ENCODE measurements around the gene MX1.

Gene MX1

DNA sequence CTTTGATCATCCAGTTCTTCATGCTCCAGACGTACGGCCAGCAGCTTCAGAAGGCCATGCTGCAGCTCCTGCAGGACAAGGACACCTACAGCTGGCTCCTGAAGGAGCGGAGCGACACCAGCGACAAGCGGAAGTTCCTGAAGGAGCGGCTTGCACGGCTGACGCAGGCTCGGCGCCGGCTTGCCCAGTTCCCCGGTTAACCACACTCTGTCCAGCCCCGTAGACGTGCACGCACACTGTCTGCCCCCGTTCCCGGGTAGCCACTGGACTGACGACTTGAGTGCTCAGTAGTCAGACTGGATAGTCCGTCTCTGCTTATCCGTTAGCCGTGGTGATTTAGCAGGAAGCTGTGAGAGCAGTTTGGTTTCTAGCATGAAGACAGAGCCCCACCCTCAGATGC is 32.5 kb downstream of the MX1 start:
- no peak for DNase-seq (ENCODE audit: low read depth in 2 of 3, low spot score in 1 of 3)

DNA sequence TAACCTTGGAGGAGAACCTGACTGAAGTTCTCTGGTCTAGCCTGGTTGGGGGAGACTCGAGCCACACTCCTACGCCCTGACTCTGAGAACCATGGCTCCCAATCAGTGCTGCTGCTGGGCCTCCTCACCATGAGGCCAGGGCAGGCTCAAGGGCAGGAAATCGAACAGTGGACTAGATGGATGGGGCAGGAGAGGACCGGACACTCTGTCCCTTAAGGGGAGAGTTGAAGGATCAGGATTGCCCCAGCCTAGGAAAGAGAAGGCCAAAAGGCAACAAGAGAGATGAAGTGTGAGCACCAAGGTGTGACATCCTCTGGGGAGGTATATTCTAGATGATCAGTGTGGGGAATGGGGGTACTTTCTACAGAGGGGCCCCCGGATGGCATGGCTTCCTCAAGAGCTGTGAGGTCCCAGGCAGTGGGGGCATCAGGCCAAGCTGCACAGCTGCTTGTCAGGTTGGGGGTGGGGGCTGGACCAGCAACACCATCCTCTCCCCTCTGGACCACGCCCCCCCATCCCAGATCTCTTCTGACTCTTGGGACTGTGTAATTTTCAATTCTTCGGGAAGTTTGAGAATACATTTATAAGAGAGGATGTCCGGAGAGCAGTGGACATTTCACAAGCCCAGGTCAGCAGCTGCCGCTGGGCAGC is 34.0 kb downstream of the MX1 start:
- DNase-seq (ENCODE audit: low read depth in 2 of 3, low spot score in 1 of 3): no peak

DNA sequence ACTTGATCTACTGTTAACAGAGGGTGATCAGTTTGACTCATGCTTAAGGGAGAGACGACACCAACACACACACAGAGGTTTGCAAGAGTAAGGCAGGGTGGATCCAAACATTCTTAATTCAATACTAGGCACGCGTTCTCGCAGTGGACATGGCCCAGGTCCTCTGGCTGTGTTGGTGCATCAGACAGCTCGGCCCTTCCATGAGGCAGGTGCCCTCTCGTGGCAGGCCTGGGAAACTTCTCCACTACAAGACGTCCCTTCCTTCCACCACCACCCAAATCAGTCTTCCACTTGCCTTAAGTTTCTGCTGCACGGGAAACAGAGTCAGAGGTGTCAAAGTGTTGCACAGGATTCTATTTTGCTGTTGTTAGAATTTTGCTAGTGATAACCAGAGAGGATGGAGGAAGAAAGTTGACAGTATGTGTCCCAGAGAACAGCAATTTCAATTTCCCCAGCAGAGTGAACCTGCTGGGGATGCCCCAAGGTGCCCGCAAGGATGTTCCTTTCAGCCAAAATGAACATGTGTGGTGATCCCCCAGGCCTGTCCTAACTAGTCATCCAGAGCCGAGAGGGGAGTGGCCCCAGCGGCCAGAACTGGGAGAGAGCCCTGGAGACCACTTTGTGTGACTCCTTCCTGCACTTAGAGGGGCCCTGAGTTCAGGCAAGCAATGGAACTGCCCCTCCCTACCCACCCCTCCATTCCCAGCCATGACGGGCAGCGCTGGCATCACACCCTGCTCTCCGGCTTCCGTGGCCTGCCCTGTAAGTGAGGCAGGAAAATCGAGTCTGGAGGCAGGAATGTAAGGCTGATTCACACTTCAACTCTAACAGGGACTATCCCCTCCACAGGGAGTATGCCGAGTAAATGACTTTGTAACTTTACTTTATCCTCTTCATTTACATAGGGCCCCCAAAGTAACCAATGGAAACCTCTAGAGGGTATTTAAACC is 34.8 kb downstream of the MX1 start:
- peak; percentile 8 to 38 (median 20) for DNase-seq (ENCODE audit: low read depth in 2 of 3, low spot score in 1 of 3)

DNA sequence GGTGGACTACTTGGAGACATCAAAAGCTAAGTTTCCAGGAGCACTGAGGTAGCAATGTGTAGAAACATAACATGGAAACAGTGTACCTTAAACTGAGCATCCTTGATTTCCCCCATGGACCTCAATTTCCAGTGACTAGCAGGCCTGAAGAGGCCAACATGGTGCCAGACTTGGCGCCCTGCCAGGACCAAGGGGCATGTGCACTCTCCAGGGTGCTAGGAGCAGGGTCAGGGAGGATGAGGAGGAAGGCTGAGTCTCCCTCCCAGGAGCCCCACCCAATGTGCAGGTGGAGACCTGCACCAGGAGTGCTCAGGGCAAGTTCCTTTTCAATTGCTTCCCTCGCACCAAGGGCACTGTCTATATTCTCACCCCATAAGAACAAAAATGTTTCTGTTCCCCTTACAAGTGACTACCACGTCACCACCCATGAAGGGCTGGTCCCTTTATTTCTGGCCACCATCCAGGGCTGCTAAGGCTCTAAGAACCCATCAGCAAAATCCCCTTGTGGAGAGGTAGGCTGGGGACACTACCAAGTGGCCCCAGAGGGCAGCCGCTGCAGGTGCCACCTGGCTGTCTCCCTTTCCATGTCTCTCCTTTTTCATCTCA is 39.2 kb downstream of the MX1 start:
- no peak for DNase-seq (ENCODE audit: low read depth in 2 of 3, low spot score in 1 of 3)

DNA sequence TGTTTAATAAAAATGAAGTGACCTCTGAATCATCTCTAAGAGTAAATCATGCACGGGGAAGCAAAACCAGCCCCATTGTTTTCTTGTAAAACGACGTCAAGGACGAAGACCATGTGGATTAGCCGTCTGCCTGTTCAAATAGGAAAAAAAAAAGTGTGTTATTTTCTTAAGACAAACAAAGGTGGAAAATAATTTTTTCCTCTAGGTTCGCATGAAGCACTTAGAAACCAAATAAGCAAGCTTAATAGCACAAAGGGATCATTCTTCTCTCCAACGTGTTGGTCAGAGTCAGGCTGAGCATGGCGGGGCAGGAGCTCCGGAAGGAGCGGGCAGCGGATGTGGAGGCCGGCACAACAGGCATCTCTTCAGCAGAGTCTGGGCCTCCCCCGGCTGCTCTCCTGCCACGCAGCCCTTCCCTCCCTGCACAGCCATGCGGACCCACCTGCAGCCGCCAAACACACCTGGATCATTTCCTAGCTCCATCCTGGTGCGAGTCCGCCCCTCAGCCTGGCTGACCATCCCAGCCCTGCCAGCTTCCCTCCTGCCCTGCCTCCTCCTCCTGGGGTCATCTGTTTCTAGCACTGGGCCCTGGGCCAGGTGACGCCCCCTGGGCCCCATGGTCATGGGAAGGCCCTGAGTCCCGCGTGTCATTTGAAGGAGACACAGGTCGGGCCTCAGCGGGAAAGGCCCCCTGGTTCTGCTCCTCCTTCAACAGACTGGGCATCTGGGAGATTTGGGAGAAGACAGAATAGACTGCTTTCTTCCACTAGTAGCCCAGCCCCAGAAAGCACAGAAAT is 40.2 kb downstream of the MX1 start:
- DNase-seq (ENCODE audit: low read depth in 2 of 3, low spot score in 1 of 3): no peak

DNA sequence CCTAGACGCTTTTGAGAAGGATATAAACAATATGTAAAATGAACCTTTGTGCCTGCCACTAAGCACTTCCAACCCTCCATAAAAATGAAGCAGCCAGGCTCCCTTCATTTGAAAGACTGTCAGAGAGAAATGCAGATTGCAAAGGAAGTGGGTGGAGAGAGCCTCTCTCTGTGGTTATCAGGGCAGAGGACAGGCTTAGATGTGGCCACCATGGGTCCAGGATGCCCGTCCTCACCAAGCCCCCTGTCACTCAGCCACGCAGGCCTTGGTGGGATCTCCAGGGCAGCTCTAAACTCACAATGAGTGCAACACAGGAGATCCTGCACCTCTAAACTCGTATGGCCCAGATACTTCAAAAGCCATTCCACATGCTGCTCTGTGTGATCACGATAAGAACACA is 44.0 kb downstream of the MX1 start:
- DNase-seq (ENCODE audit: low read depth in 2 of 3, low spot score in 1 of 3): no peak

DNA sequence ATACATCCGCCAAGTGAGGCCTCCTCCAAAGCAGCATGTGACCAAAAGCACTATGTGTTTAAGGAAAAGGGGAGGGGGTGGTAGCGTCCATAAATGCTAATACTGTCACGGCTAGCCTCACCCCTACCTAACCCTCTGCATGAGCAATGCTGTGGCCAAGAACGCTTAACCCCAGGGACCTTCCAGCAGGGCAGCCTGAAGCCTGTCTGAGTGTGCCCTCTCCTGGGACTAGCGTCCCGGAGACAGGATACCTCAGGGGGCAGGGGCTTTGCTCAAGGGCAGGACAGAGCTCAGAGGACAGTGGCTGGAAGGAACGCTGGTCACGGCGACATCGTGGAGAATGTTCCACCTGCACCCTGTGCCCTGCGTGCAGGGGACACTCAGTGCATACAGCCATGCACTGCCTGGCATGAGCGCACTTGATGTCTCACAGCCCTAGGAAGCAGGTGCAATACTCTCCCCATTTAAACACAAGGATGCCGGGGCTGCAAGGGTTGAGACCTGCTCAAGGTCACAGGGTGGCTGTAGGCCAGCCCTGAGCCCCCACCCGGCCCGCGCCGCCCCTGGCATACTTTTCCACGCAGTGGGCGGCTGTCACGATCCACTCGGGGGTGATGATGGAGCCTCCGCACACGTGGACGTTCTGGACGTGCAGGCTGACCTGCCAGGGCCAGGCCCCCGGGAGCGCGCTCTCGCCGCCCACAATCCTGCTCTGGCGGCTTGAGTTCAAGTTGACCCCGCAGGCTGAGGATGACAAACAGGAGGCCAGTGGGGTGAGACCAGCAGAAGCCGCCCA is 46.9 kb downstream of the MX1 start:
- no peak for DNase-seq (ENCODE audit: low read depth in 2 of 3, low spot score in 1 of 3)

DNA sequence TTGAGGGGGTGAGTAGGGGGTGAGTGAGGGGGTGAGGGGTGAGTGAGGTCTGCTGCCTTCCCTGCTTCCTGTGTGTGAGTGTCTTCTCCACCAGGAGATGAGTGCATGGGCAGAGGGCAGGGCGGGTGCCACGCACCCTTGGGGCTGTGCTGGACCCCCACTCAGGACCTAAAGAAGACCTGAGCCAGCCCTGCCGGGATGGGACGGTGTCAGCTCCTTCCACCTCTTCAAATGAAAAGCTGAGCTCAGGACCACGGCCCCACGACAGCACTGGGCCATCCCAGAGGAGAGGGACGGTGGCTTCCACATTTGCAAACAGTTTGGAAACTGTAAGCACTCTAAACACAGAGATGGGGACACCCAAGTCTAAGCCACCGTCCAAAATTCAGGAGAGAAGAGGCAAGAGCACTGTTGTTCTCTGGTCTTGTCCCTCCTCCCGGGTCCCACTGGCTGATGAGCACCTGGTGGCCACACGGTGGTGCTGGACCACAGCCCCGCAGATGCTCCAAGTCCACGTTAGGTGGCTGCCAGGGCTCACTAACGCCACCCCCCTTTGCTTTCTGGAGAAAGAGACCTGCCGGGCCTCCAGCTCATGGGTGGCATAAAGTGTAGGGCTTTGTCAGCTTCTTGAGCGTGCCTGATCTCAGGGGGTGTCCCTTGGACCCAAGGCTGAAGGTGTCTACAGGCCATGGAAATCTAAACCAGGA is 49.8 kb downstream of the MX1 start:
- no peak for DNase-seq (ENCODE audit: low read depth in 2 of 3, low spot score in 1 of 3)

DNA sequence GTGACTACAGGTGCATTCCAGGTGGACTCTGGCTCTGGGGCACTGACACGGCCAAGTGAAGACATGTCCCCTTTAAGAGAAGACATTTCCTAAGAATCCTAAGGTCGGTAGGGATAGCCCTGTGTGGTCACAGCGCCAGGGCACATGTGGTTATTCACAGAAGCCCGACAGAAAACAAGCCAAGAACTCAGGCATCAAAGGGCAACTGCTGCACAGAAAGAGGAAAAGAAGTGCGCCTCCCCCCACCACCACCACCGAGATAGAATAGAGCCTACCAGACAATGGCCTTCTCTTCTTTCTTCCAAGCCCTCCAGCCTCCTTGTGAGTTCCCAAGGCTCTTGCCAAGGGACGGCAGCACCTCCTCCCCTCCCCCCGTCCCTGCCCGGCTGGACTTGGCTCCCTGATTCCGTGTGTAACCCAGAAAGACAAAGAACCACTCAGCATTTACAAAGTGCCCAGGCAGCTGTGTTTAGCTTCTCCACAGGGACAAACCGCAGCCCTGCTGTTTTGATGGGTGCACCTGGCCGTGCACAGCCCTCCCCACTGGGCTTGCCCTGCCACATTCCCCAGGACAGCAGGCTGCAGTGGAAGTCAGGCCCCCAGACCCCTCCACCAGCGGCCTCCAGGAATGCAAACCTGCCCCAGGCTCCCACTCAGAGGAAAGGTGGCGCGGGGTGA is 51.7 kb downstream of the MX1 start:
- DNase-seq (ENCODE audit: low read depth in 2 of 3, low spot score in 1 of 3): no peak

DNA sequence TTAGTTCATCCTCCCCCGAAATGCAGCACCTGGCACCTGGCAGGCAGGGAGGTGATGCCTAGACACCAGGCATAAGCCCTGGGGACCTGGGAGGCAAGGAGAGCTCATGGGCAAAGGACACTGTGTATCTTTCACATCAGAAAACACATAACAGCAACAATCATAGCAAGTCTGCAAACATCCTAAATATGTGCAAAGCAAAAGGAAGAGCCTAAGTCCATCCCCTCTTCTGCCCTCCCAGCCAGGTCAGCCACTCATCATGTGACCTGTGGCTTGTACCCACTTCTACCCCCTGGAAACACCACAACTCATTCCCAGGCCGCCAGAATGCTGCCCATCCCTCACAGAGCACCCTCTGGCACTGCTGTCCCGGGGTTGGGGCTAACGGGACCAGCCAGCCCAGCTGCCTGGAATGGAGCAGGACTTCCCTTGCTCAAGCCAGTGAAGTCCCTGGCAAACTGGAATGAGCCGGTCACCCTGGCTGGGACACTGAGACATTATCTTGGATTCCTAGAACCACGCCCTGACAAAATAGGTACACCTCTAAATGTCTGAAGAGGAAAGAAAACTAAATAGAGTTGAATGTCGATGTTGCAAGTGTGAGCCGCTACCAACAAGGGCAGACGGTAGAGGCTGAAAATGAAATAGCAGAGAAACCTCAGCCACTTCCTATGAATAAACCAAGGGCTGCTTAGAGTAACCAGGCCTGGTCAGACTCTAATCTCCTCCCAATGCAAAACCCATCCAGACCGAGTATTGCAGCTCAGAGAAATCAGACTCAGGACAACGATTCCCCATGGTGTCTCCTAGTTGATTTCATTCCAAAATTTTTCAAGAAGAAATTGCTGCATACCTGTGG is 52.5 kb downstream of the MX1 start:
- DNase-seq (ENCODE audit: low read depth in 2 of 3, low spot score in 1 of 3): no peak

DNA sequence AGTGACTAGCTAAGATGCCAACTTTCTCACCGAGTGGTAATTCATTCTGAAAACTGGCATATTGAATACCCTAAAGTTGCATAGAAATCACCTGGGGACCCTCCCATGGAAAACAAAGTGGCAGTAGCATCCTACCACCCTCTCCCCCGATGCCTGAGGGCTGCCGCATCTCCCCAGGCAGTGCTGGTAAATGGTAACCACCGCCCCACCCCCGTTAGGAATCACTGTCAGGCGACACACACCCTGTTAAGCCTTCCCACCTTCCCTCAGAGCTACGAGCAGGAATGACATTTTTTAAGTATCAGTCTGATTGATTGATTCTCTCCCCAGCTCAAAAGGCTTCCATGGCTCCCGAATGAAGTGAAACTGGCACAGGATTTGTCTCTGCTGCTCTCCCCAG is 53.6 kb downstream of the MX1 start:
- DNase-seq (ENCODE audit: low read depth in 2 of 3, low spot score in 1 of 3): no peak

DNA sequence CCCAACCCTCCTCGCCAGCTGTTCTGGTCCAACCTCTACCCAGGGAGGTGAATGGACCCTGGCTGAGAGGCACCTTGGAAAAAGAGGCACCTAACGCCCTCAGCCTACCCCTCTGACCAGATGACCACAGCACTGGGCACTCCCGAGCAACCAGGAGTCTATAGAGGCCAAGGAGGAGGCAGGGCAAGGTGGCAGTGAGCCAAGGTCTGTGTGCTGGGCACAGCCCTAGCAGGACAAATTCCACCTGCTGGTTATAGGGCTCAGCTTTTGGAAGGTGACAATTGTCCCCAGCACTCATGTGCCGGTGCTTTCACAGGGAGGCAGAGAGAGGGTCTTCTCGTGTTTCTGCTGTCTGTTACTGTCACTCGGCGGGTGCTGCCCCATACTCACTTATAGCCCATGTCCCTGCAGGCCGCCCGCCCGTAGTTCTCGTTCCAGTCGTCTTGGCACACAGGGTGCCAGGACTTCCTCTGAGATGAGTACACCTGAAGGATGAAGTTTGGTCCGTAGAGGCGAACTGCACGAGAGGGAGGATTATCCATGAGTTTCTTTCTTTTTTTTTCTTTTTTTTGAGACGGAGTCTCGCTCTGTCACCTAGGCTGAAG is 54.1 kb downstream of the MX1 start:
- no peak for DNase-seq (ENCODE audit: low read depth in 2 of 3, low spot score in 1 of 3)

DNA sequence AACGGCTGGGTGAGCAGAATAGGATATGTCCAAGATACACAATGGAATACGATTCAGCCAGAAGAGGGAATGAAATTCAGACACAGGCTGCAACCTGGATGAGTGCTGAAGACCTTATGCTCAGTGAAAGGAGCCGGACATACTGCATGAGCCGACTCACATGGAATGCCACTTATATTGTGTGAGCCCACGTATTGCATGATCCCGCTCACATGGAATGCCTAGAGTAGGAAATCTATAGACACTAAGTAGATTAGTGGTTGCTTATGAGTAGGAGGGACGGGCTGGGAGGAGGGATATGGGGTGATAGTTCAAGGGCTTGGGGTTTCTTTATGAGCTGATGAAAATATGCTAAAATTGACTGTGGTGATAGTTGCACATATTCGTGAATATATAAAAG is 55.2 kb downstream of the MX1 start:
- no peak for DNase-seq (ENCODE audit: low read depth in 2 of 3, low spot score in 1 of 3)

DNA sequence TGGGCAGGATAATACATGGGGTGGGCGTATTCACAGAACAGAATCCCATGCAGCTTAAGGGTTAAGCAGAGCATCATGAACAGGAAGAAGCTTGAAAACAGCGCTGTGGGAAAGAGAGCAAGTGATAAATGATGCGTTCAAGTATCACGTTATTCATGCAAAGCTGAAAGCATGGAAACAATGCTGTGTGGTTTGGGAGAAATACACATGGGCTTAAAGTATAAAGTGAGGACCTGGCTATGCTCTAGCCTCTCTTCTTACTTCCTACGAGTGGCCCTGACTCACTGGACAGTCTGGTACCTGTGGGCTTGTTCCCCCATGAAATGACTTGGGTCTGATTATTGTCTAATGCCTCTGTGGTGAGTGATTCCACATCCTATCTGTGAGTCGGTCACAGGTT is 56.3 kb downstream of the MX1 start:
- DNase-seq (ENCODE audit: low read depth in 2 of 3, low spot score in 1 of 3): no peak

DNA sequence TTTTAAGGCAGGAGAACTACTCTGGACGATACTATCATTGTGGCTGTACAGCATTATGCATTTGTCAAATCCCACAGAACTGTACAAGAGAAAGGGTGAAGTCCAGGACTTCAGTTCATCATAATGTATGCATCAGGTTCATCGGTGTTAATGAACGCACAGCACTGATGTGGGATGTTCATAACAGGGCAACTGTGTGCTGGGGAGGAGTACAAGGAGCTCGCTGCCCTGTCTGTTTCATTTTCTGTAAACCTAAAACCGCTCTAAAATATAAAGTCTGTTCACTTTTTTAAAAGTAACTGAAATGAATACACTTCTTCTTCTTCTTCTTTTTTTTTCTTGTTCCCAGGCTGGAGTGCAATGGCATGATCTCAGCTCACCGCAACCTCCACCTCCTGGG is 56.9 kb downstream of the MX1 start:
- DNase-seq (ENCODE audit: low read depth in 2 of 3, low spot score in 1 of 3): no peak

DNA sequence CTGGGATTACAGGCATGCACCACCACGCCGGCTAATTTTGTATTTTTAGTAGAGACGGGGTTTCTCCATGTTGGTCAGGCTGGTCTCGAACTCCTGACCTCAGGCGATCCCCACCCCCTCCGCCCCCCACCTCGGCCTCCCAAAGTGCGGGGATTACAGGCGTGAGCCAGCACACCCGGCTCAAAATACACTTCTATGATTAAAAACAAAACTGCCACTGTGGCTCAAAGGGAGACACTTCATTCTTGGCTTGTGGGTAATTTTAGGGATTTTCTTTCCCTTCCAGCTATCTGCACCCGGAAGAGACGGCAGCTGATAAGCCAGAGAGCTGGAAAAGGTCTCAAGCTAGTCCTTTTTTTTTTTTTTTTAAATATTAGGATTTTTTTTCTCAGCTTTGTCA is 57.4 kb downstream of the MX1 start:
- DNase-seq (ENCODE audit: low read depth in 2 of 3, low spot score in 1 of 3): no peak

DNA sequence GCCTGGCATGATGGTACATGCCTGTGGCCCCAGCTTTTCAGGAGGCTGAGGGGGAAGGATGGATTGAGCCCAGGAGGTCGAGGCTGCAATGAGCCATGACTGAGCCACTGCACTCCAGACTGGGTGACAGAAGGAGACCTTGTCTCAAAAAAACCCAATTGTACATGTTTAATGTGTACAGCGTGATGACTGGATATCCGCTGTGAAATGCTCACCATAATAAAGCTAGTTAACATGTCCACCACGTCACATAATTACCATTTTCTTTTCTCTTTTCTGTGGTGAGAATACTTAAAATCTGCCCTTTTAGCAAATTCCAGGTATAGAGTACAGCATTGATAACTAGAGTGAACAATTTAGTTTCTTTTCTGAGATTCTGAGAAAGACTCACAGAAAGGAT is 57.9 kb downstream of the MX1 start:
- no peak for DNase-seq (ENCODE audit: low read depth in 2 of 3, low spot score in 1 of 3)

DNA sequence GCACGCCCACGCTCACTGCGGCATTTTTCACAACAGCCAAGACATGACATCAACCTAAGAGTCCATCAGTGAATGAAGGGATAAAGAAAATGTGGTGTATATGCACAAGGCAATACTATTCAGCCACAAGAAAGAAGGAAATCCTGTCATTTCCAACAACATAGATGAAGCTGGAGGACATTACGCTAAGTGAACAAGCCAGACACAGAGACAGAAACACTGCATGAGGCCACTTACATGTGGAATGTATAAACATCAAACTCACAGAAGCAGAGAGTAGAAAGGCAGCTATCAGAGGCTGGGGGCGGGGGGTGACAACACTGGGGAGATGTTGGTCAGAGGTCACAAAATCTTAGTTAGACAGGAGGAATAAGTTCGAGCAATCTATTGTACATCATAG is 61.0 kb downstream of the MX1 start:
- no peak for DNase-seq (ENCODE audit: low read depth in 2 of 3, low spot score in 1 of 3)

All from stimulated activated CD4-positive, alpha-beta T cell treated with anti-CD3 and anti-CD28 coated beads, Interleukin-12 subunit alpha, Interleukin-12 subunit beta, amount 100 ng/mL, for 48 hours (primary cell).